D341Med (cell line): ENCODE data around the gene NR4A2.
"Not testable (repeated sequence)": the region's sequence is repeated elsewhere in the genome, so short reads cannot be mapped to it uniquely, and the experiment has no call there.

Source experiments
- DNase-seq: peaks from one replicate; pipeline ENCODE4 v3.0.0; 2012; ENCODE audit warnings: low spot score

NR4A2 gene

DNA sequence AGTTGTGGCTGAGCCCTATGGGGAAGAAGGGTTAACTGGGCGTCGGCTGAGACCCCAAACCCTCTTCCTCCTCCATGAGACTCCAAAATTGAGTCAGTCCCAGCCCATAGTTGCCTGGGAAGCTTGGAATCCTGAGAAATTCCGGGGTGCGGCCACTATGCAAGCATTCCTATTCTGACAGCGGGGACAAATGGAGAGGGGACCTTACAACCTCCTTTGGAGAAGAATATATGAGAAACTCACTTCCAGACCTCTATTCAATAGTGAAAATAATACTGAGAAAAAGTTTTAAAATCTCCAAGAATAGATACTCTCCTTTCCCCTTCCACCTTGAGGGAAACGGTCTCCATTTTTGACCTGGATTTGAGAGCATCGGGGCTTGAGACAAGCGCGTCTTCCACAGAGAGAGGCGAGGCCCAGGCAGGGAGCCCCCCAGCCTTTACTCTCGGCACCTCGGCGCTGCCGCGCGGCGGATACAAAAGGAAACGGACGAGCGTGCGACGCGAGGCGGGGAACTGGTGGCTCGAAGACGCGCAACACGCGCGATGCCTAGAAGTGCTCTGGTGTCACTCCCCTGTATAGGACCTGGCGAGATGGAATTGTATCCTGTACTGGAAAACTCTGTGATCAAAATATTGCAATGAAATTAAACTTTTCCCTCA lies 11.1 kb downstream of the NR4A2 start:
- no peak for DNase-seq

DNA sequence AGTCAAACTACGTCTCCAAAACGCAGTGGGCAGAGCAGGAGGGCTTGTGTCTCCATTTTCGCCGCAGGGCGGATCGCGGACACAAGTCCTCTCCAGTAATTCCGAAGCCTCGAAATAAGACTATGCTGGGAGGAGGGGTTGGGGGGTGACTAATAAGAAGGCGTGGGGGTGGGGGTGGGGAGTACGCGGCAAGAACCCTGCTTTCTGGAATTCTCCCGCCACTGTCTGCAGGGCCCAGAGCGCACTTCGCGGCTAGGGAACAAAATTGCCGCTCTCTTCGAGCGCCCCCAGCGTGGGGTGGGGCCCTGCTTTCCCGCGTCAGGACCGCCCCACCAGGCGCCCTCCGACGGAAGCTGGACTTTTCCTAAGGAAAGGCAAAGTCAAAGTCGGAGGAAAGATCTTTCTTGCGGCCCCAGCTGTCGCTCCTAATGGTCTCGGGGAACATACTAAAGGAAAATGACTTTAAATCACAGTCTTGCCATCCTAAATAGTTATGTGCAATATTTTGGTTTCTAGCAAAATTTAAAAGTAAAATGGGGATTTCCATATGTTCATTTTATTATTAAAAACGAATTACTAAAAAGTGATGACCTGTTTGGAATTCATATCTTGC lies 11.9 kb downstream of the NR4A2 start:
- DNase-seq: no peak

DNA sequence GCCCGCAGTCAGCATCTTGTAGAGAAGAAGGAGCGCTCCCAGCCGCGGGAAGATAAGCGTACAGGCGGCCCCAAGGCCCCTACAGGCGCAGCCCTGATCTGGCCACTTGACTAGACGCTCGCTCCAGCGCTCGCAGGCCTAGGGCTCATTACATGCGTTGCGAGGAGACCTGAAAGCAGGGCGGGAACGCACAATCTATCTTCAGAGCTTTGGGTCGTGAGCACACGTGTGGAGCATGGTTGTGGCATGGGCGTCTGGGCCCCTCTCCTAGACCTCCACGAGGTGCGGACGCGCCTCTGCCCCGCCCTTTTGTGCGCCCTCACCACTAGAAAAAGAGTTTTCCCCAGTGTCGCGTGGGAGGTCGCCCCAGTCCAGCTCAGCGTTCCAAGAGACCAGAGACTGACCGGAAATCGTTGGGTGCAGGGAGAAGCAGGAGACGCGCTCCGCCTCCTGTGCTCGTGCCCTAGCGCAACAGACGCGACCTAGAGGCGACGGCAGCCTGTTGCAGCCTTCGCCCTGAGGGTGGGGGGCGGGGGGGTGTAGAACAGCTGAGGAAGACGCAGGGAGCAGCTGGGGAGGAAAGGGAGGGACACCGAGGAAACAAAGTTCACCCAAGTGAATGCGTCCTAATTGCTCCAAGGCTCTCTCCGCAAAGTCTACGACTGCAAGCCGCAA lies 12.6 kb downstream of the NR4A2 start:
- DNase-seq: no peak

DNA sequence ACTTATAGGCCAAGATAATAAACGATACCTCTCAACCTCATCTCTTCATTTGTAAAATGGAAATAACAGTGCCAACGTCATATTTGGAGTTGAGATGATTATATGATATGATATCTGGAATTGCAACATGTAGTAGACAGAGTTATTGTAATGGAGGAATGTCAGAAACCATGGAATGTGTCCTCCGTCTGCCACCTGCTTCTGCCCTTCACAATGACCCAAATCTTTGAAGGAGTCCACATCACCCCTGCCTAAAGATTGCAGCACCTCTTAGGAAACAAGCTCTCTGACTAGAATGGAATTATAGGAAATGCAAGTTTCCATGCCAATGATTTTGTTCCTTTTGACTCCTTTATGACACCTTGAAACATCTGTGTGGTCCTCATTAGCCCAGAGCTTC lies 14.9 kb downstream of the NR4A2 start:
- DNase-seq: no peak

DNA sequence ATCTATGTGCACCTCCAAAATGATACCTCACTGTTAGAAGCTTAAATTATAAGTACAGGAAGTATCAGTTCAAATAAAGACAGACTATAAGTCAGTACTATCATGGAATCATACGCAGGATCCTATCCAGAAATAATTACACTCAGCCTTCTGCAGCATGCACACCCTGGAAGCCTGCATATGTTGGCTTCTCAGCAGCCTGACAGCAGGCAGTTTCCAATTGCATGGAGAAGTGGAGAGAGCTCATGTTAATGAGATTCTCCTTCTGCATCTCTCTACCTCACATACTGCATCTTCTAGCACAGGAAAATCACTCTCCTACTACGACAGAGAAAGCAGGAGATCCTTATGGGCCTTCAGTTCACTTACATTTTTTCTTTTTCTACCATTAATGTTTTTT lies 20.5 kb downstream of the NR4A2 start:
- DNase-seq: no peak

DNA sequence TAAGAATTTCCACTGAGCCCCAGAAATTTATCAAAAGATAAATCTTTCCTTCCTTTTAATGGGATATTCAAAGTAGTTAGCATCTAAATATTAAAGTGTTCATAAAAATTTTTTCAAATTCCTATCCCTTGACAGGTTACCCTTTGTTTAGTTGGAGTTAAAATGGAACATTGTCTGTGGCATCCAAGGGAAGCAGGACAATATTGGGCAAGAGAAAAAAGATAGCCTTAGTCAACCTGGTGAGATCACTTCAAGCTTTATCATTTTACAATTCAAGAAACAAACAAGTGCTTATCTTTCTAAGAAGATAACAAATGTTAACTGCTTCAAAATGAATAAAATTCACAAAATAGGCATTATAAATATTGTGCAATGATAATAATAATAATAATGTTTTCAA lies 21.7 kb downstream of the NR4A2 start:
- no peak for DNase-seq

DNA sequence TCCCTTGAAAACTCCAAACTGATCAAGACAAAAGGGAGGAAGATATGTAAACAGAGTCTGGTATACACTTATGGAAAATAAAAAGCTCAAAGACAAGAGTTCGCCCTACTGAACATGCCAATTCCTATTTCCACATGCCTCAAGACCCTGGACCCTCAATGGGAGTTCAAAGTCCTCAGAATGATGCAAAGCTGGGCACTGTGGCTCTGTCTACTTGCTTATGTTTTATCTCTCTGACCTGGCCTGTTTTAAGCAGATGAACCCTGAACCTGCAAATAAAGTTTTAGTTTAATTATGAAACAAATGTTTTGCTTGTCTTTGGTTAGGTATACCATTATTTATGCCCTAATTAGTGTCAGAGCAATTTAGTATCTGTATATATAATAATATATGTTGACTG lies 22.6 kb downstream of the NR4A2 start:
- DNase-seq: no peak

DNA sequence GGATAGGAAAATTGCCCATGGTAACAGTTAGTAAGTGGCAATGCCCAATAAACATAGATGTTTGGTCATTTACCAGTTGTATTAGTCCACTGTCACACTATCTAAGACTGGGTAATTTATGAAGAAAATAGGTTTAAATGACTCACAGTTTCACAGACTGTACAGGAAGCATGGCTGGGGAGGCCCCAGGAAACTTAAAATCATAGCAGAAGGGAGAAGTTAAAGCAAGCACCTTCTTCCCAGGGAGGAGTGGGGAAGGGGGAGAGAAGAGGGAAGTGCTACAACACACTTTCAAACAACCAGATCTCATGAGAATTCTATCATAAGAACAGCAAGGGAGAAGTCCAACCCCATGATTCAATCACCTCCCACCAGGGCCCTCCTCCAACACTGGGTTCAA lies 23.4 kb downstream of the NR4A2 start:
- DNase-seq: no peak

DNA sequence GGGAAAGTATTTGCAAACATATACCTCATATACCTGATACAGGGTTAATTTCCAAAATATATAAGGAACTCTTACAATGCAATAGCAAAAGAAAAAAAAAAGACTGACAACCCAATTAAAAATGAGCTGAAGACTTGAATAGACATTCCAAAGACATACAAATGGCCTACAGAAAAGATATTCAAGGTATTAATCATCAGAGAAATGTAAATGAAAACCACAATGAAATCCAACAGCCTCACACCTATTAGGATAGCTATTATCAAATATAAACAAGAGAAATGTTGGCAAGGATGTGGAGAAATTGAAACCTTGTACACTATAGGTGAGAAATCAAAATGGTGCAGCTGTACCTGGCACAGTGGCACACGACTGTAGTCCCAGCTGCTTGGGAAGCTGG lies 25.7 kb downstream of the NR4A2 start:
- DNase-seq: no peak

DNA sequence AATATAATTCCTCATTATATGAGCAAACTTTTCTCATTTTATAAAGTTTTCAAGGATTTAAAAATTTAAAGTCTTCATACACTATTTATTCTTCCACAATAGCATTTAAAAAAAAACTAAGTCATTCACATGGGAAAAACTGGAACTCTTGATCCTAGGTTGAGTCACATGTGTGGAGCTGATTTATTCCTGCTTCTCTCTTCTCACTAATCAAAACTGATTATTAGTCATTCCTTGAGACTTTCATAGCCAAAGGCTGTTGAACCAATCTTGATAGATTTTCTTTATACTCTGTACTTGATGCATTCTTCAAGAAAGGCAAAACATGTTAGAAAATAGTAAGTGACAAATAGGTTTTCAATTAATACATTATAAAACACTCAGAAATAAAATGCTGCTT lies 27.4 kb downstream of the NR4A2 start:
- DNase-seq: no peak

DNA sequence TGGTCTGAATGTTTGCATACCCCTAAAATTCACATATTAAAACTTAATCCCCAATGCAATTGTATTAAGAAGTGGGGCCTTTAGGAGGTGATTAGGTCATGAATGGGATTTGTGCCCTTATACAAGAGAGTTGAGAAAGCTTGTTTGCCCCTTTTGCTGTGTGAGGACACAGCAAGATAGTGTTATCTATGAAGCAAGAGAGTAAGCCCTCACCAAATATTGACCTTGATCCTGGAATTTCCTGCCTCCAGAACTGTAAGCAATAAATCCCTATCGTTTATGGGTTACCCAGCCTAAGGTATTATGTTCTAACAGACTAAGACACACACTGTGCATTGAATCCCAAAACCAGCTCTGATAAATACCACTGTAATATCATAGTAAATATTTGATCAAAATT lies 32.2 kb downstream of the NR4A2 start:
- no peak for DNase-seq

DNA sequence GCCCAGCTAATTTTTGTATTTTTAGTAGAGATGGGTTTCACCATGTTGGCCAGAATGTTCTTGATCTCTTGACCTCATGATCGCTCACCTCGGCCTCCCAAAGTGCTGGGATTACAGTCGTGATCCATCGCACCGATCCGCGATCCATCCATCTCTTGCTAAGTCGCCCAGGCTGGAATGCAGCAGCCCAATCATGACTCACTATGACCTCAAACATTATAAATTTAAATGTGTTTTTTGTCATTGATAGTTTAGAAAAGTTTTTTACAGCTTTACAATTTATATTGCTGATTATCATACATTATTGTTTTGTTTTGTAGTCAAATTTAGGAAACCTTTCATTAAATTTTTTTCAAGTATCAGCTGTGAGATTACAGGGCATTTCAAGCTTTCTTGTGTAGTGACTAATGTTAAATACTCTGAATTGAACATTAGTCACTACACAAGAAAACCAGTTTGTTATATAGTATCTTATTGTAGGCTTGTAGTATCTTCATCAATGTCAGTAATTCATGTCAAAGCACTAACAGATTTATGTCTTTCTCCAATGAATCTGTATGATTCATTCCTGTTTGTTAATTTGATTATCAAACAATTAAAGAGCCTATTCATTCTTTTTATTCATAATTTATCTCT lies 37.5 kb downstream of the NR4A2 start:
- no peak for DNase-seq

DNA sequence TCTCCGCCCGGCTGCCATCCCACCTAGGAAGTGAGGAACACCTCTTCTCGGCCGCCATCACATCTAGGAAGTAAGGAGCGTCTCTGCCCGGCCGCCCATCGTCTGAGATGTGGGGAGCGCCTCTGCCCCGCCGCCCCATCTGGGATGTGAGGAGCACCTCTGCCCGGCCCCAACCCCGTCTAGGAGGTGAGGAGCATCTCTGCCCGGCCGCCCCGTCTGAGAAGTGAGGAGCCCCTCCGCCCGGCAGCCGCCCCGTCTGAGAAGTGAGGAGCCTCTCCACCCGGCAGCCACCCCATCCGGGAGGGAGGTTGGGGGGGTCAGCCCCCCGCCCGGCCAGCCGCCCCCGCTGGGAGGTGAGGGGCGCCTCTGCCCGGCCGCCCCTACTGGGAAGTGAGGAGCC lies 39.1 kb downstream of the NR4A2 start:
- not testable (repeated sequence) for DNase-seq

DNA sequence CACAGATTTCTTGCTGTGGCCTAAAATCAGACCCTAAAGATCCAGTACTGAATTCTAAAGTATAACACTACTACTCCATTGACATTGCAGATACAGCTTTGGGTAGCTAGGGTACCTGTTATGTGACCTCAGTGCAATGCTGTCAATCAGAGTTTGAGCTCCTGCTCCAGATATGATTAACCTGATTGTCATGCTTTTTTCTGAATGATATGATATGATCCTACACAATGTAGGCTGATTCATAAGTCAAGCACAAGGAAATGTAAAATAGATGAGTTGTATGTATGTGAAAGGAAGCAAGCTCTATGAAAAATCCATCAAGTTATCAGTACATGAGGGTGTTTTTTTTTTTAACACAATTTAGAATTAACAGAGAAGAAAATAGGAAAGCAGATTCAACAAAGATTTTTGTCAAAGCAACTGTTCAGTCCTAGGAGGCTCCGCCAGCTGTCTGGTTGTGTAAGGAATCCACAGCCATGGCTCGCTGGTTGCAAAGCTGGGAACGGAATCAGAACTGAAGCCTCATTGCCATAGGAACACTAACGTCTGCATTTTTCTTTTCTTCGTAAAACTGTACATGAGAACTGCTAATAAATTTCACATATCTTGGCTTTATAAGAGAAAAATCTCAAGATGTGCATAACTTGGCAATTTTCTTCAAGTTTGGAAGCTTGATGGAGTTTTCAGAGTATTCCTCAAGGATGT lies 52.9 kb downstream of the NR4A2 start:
- DNase-seq: no peak
